GM23338 (cell line): ENCODE measurements around the gene MAGEE1. TPM values are rescaled to one million over a fixed set of nuclear protein-coding genes. Genes with fewer than 3 reads are reported as not detected.

Experiments
- ATAC-seq: fragments of 200-7000 bp; cut with Tn5 transposase; 3 replicates; pipeline ENCODE4 v1.9.1; 2020
- DNase-seq: peaks from one replicate; pipeline ENCODE4 v3.0.0-alpha.2; 2015; ENCODE audit warnings: low spot score
- H2AFZ ChIP-seq: fragments of 200-600 bp; sonication (generic); 2 replicates; pipeline ENCODE4 v1.8.0; 2016; ENCODE audit warnings: antibody characterized with exemption, mild to moderate bottlenecking, moderate library complexity
- H3F3A ChIP-seq: fragments of 200-600 bp; sonication (generic); replicated peaks from 2 replicates; pipeline ENCODE4 v1.8.0; 2017; ENCODE audit warnings: antibody characterized with exemption, mixed run types, low read depth
- H3K27ac ChIP-seq: fragments of 200-600 bp; sonication (generic); 2 replicates; pipeline ENCODE4 v1.6.1; 2016; ENCODE audit warnings: low read depth
- H3K27me3 ChIP-seq: fragments of 200-600 bp; sonication (generic); 2 replicates; pipeline ENCODE4 v1.8.0; 2016; ENCODE audit warnings: mild to moderate bottlenecking, mixed run types, moderate library complexity; ENCODE audit not compliant: insufficient read depth
- H3K36me3 ChIP-seq: fragments of 200-600 bp; sonication (generic); 2 replicates; pipeline ENCODE4 v1.8.0; 2016; ENCODE audit warnings: mild to moderate bottlenecking; ENCODE audit not compliant: insufficient read depth
- H3K4me1 ChIP-seq: fragments of 200-600 bp; sonication (generic); 2 replicates; pipeline ENCODE4 v1.8.0; 2016; ENCODE audit warnings: mild to moderate bottlenecking, moderate library complexity; ENCODE audit not compliant: insufficient read depth
- H3K4me2 ChIP-seq: fragments of 200-600 bp; sonication (generic); 2 replicates; pipeline ENCODE4 v1.7.1; 2017; ENCODE audit warnings: mixed run types
- H3K4me3 ChIP-seq: fragments of 200-600 bp; sonication (generic); 2 replicates; pipeline ENCODE4 v1.6.1; 2016; ENCODE audit warnings: mixed run types
- H3K79me2 ChIP-seq: fragments of 200-600 bp; sonication (generic); replicated peaks from 2 replicates; pipeline ENCODE4 v1.8.0; 2017; ENCODE audit warnings: mild to moderate bottlenecking; ENCODE audit not compliant: insufficient read depth
- H3K9me2 ChIP-seq: fragments of 200-600 bp; sonication (generic); 2 replicates; pipeline ENCODE4 v1.8.0; 2017; ENCODE audit not compliant: insufficient read depth
- H4K20me1 ChIP-seq: fragments of 200-600 bp; sonication (generic); replicated peaks from 2 replicates; pipeline ENCODE4 v1.8.0; 2017; ENCODE audit warnings: mild to moderate bottlenecking; ENCODE audit not compliant: insufficient read depth
- H3K27ac Mint-ChIP-seq: 2 replicates; pipeline ENCODE4 v1.8.0; 2020; ENCODE audit warnings: inconsistent platforms, mild to moderate bottlenecking, moderate library complexity, mixed read lengths
- H3K27me3 Mint-ChIP-seq: 3 replicates; pipeline ENCODE4 v1.8.0; 2022; ENCODE audit warnings: low read depth, mild to moderate bottlenecking, moderate library complexity, mixed read lengths, inconsistent platforms; ENCODE audit not compliant: insufficient read depth, poor library complexity
- H3K36me3 Mint-ChIP-seq: 3 replicates; pipeline ENCODE4 v1.8.0; 2021; ENCODE audit warnings: low read depth, mild to moderate bottlenecking, inconsistent platforms, moderate library complexity, mixed read lengths
- H3K4me1 Mint-ChIP-seq: 3 replicates; pipeline ENCODE4 v1.8.0; 2020; ENCODE audit warnings: mild to moderate bottlenecking, inconsistent platforms, mixed read lengths
- H3K4me3 Mint-ChIP-seq: 3 replicates; pipeline ENCODE4 v1.8.0; 2021; ENCODE audit warnings: moderate library complexity, mild to moderate bottlenecking, inconsistent platforms, mixed read lengths
- H3K9me3 Mint-ChIP-seq: 3 replicates; pipeline ENCODE4 v1.8.0; 2020; ENCODE audit warnings: moderate library complexity, mild to moderate bottlenecking, inconsistent platforms, mixed read lengths
- CREB1 ChIP-seq: fragments of 250-450 bp; sonication (Bioruptor Pico); IDR thresholded peaks from 2 replicates; pipeline ENCODE4 v1.5.0; 2020; ENCODE audit warnings: low read depth, mild to moderate bottlenecking, moderate library complexity
- CTCF ChIP-seq, 2 experiments: fragments of 200-600 bp in 1 of 2; sonication (generic) in 1 of 2; conservative IDR thresholded peaks; 2 replicates each; pipeline versions ENCODE4 v1.5.1 to v1.6.1; 2016 to 2017; ENCODE audit warnings: antibody characterized with exemption in 2 of 2, low read depth in 2 of 2, mild to moderate bottlenecking in 2 of 2, moderate library complexity in 1 of 2
- EZH2 ChIP-seq: fragments of 200-600 bp; sonication (generic); IDR thresholded peaks from one replicate; pipeline ENCODE4 v1.8.0; 2017; ENCODE audit warnings: antibody characterized with exemption, mild to moderate bottlenecking, low read depth; ENCODE audit not compliant: unreplicated experiment
- JUNB ChIP-seq: IDR thresholded peaks from one replicate; pipeline ENCODE4 v1.6.1; 2016; ENCODE audit warnings: antibody characterized with exemption; ENCODE audit not compliant: unreplicated experiment
- REST ChIP-seq: IDR thresholded peaks from one replicate; pipeline ENCODE4 v1.6.1; 2018; ENCODE audit warnings: antibody characterized with exemption; ENCODE audit not compliant: unreplicated experiment
- ZNF462 ChIP-seq: fragments of 250-450 bp; sonication (Bioruptor Pico); IDR thresholded peaks from 2 replicates; pipeline ENCODE4 v1.5.0; 2020; ENCODE audit warnings: mild to moderate bottlenecking, moderate library complexity
- polyA plus RNA-seq: library from polyadenylated mRNA; unstranded; fragments of >200 nt; fragmentation: Nextera tagmentation; extraction: Ambion mirVana; gene quantifications from 2 replicates; pipeline ENCODE4 v1.2.1, GENCODE V29; 2016
- total RNA-seq: library from RNA; depleted of rRNA; stranded (reverse); fragments of >200 nt; shearing (Covaris generic); gene quantifications from 2 replicates; pipeline ENCODE4 v1.2.3, GENCODE V29; 2014

Gene MAGEE1
- total and polyA plus RNA-seq, 2 experiments from 2014 or later: 1.5 to 11.6 TPM

- no peak for TF ChIP-seq EZH2
Observed at GRCh38 chrX:76407795-76408194, 19.7 kb upstream of the MAGEE1 start (continued).

- H3K36me3 Mint-ChIP-seq: 0 out of 3 replicates have a peak, but pooled peaks cover 5% of the 10 kb centered on the region
- no peak overlapping the region for H3K27ac Mint-ChIP-seq
- Histone ChIP-seq H4K20me1 (no peaks in the 10 kb centered on the region), H3K36me3 (no peaks in the 10 kb centered on the region), H3K4me2 (no peak overlapping the region), H2AFZ (no peak overlapping the region), H3F3A (no peaks in the 10 kb centered on the region), H3K4me1 (no peaks in the 10 kb centered on the region), H3K4me3 (no peak overlapping the region), H3K27ac (no peak overlapping the region), H3K27me3 (no peaks in the 10 kb centered on the region), H3K79me2 (no peaks in the 10 kb centered on the region), H3K9me2 (no peaks in the 10 kb centered on the region)
- no peaks in the 10 kb centered on the region for H3K4me1 Mint-ChIP-seq
- ATAC-seq: no peak
- TF ChIP-seq CTCF (conservative IDR thresholded peaks at IDR 0.05; ENCODE audit: low read depth in 2 of 2): peak in 1 of 2 experiments; percentile 34; a peak in 2 of 4 replicates
- TF ChIP-seq CREB1 (CRISPR knock-in tag): no peak
- H3K9me3 Mint-ChIP-seq: no peaks in the 10 kb centered on the region; the same call in 2 of the 3 replicates
- H3K4me3 Mint-ChIP-seq: no peak overlapping the region
- DNase-seq: no peak
- no peaks in the 10 kb centered on the region for H3K27me3 Mint-ChIP-seq
Observed at GRCh38 chrX:76420237-76420636, 7.3 kb upstream of the MAGEE1 start.

- no peaks in the 10 kb centered on the region for H3K9me3 Mint-ChIP-seq
- peaks cover 4% of the 10 kb centered on the region; the same call in 2 of the 3 replicates for H3K4me1 Mint-ChIP-seq
- Histone ChIP-seq H3K27ac (no peak overlapping the region), H3F3A (no peaks in the 10 kb centered on the region), H3K4me1 (peaks cover under 1% of the 10 kb centered on the region; the same call in 1 of the 2 replicates), H2AFZ (0 out of 2 replicates have a peak overlapping the region, but pooled peaks have one; percentile 14), H3K4me2 (peak overlapping the region; percentile 78), H3K27me3 (no peaks in the 10 kb centered on the region), H3K36me3 (no peaks in the 10 kb centered on the region), H3K79me2 (peaks cover 15% of the 10 kb centered on the region; the same call in 1 of the 2 replicates), H4K20me1 (no peaks in the 10 kb centered on the region), H3K4me3 (peak overlapping the region; percentile 68), H3K9me2 (no peaks in the 10 kb centered on the region)
- ATAC-seq (peak; percentile 72), DNase-seq (peak; percentile 45)
- H3K36me3 Mint-ChIP-seq: no peaks in the 10 kb centered on the region
- peak overlapping the region; percentile 83 for H3K4me3 Mint-ChIP-seq
- peaks cover 3% of the 10 kb centered on the region for H3K27me3 Mint-ChIP-seq
- no peak overlapping the region for H3K27ac Mint-ChIP-seq
- TF ChIP-seq REST (no peak), JUNB (no peak), ZNF462 (CRISPR knock-in tag) (no peak)
Observed at GRCh38 chrX:76428243-76429130, 977 bp downstream of the MAGEE1 start.
